ENCODE results near the gene SLIT3. TPM values are rescaled to one million over a fixed set of nuclear protein-coding genes. Genes with fewer than 3 reads are reported as not detected.

Gene SLIT3
- total and polyA plus RNA-seq, 2 donors from 2014 or later = 14.5 to 54.1 TPM

GRCh38 chr5:169013208-169013728 is 287.7 kb downstream of the SLIT3 start:
- TF ChIP-seq CTCF (IDR thresholded peaks at IDR 0.05; ENCODE audit: borderline replicate concordance, extremely low read depth, insufficient read depth) = no peak
- Histone ChIP-seq H3K4me1 (ENCODE audit: control insufficient read depth in 2 of 3, insufficient read depth in 2 of 3, low read depth in 1 of 3, low read length in 3 of 3) (peaks cover 0 to 7% (median 0%) of the 10 kb centered on the region in 3 donors), H3K36me3 (ENCODE audit: control insufficient read depth in 2 of 3, insufficient read depth in 3 of 3, low read length in 3 of 3) (no peaks in the 10 kb centered on the region), H3K4me3 (ENCODE audit: low read length in 3 of 3) (no peak overlapping the region), H3K27ac (ENCODE audit: low read depth in 2 of 2, low read length in 2 of 2) (no peak overlapping the region), H3K9me3 (ENCODE audit: control insufficient read depth in 2 of 3, insufficient read depth in 1 of 3, low read length in 3 of 3) (no peaks in the 10 kb centered on the region), H3K9ac (ENCODE audit: low read length in 3 of 3) (no peak overlapping the region), H3K27me3 (ENCODE audit: control insufficient read depth, insufficient read depth, low read length) (no peaks in the 10 kb centered on the region)
- FAIRE-seq (no peak), DNase-seq (peak in 4 of 5 donors; percentile 53 to 83 (median 66))
- intact Hi-C loops (cut with DNase I) = loop anchor here (10.0 kb wide), 1 partner anchor 52 kb away; no protein-coding TSS in a partner anchor

- no peak for FAIRE-seq
- H3K4me1 ChIP-seq (ENCODE audit: control insufficient read depth in 2 of 3, insufficient read depth in 2 of 3, low read depth in 1 of 3, low read length in 3 of 3) = peaks cover 0 to 7% (median 0%) of the 10 kb centered on the region in 3 donors
- H3K36me3 ChIP-seq (ENCODE audit: control insufficient read depth in 2 of 3, insufficient read depth in 3 of 3, low read length in 3 of 3) = no peaks in the 10 kb centered on the region
- H3K4me3 ChIP-seq (ENCODE audit: low read length in 3 of 3) = no peak overlapping the region
- H3K27me3 ChIP-seq (ENCODE audit: control insufficient read depth, insufficient read depth, low read length) = no peaks in the 10 kb centered on the region
- H3K9ac ChIP-seq (ENCODE audit: low read length in 3 of 3) = no peak overlapping the region
- DNase-seq = peak in 3 of 5 donors; percentile 52 to 86 (median 83)
- no peak for TF ChIP-seq CTCF (IDR thresholded peaks at IDR 0.05; ENCODE audit: borderline replicate concordance, extremely low read depth, insufficient read depth)
- intact Hi-C loops (cut with DNase I) = loop anchor here (10.0 kb wide), 1 partner anchor 52 kb away; no protein-coding TSS in a partner anchor
- H3K27ac ChIP-seq (ENCODE audit: low read depth in 2 of 2, low read length in 2 of 2) = no peak overlapping the region
- H3K9me3 ChIP-seq (ENCODE audit: control insufficient read depth in 2 of 3, insufficient read depth in 1 of 3, low read length in 3 of 3) = no peaks in the 10 kb centered on the region
Observed at GRCh38 chr5:169012450-169012849, 288.5 kb downstream of the SLIT3 start.

- TF ChIP-seq CTCF (IDR thresholded peaks at IDR 0.05; ENCODE audit: borderline replicate concordance, extremely low read depth, insufficient read depth) = no peak
- Histone ChIP-seq H3K27ac (ENCODE audit: low read depth in 2 of 2, low read length in 2 of 2) (no peak overlapping the region), H3K4me3 (ENCODE audit: low read length in 3 of 3) (no peak overlapping the region), H3K27me3 (ENCODE audit: control insufficient read depth, insufficient read depth, low read length) (no peaks in the 10 kb centered on the region), H3K4me1 (ENCODE audit: control insufficient read depth in 2 of 3, insufficient read depth in 2 of 3, low read depth in 1 of 3, low read length in 3 of 3) (peaks cover 0 to 7% (median 0%) of the 10 kb centered on the region in 3 donors), H3K36me3 (ENCODE audit: control insufficient read depth in 2 of 3, insufficient read depth in 3 of 3, low read length in 3 of 3) (no peaks in the 10 kb centered on the region), H3K9me3 (ENCODE audit: control insufficient read depth in 2 of 3, insufficient read depth in 1 of 3, low read length in 3 of 3) (no peaks in the 10 kb centered on the region), H3K9ac (ENCODE audit: low read length in 3 of 3) (no peak overlapping the region)
- DNase-seq (peak in 3 of 5 donors; percentile 64 to 83 (median 72)), FAIRE-seq (no peak)
- intact Hi-C loops (cut with DNase I) = loop anchor here (10.0 kb wide), 1 partner anchor 53 kb away; no protein-coding TSS in a partner anchor
Observed at GRCh38 chr5:169011451-169011850, 289.5 kb downstream of the SLIT3 start.
